Vagina (tissue), 2 donors: ENCODE results near the gene SLFNL1. TPM values are rescaled to one million over a fixed set of nuclear protein-coding genes. Genes with fewer than 3 reads are reported as not detected.

Experiments
- DNase-seq, 2 donors: peaks; one replicate each; pipeline ENCODE4 v3.0.0-alpha.2; 2017; ENCODE audit errors: extremely low spot score in 2 of 2
- H3K27ac ChIP-seq: fragments of 200-600 bp; sonication (generic); one replicate; pipeline ENCODE4 v1.5.1; 2019
- H3K27me3 ChIP-seq: fragments of 200-600 bp; sonication (generic); one replicate; pipeline ENCODE4 v1.5.1; 2019
- H3K36me3 ChIP-seq, 2 donors: fragments of 200-600 bp; sonication (generic); one replicate each; pipeline ENCODE4 v1.5.1; 2017 to 2019
- H3K4me1 ChIP-seq: fragments of 200-600 bp; sonication (generic); one replicate; pipeline ENCODE4 v1.5.1; 2019
- H3K4me3 ChIP-seq, 2 donors: fragments of 200-600 bp; sonication (generic); 1 replicate in 1 of 2; 2 replicates in 1 of 2; pipeline ENCODE4 v1.5.1; 2016 to 2019
- H3K9me3 ChIP-seq: fragments of 200-600 bp; sonication (generic); one replicate; pipeline ENCODE4 v1.5.1; 2019
- POLR2A ChIP-seq, 2 donors: fragments of 450-650 bp; IDR thresholded peaks; one replicate each; pipeline ENCODE4 v1.6.1; 2017; ENCODE audit warnings: antibody characterized with exemption in 2 of 2, mild to moderate bottlenecking in 2 of 2, moderate library complexity in 2 of 2
- POLR2AphosphoS5 ChIP-seq, 2 donors: sonication (generic); formaldehyde crosslinking; IDR thresholded peaks; one replicate each; pipeline ENCODE4 v1.9.0; 2017; ENCODE audit warnings: antibody characterized with exemption in 2 of 2, mild to moderate bottlenecking in 2 of 2, low read depth in 1 of 2; ENCODE audit not compliant: insufficient read depth in 1 of 2
- intact Hi-C: fragments of 100-400 bp; cut with DNase I; formaldehyde crosslinking; loops from one replicate; pipeline ENCODE4 v1.15.1; 2023
- total RNA-seq: library from RNA; depleted of rRNA; stranded (reverse); fragments of >200 nt; gene quantifications from one replicate; pipeline ENCODE4 v1.2.3, GENCODE V29; 2016
- TF ChIP-seq, protein P1 (sequence below), 3 experiments: fragments of 450-650 bp in 2 of 3; fragments of 200-600 bp in 1 of 3; sonication (generic) in 1 of 3; IDR thresholded peaks; one replicate each; pipeline ENCODE4 v1.5.1; 2017 to 2019; ENCODE audit warnings: antibody characterized with exemption in 3 of 3, mild to moderate bottlenecking in 2 of 3, moderate library complexity in 2 of 3

SLFNL1 gene
- total RNA-seq, 1 donor from 2014 or later = 1.2 TPM

- Histone ChIP-seq H3K4me1 (peaks cover 59% of the 10 kb centered on the region), H3K36me3 (peaks cover 0 to 11% of the 10 kb centered on the region in 2 donors), H3K27ac (peak overlapping the region; percentile 96), H3K9me3 (no peaks in the 10 kb centered on the region), H3K4me3 (peak overlapping the region; percentile 74 to 83), H3K27me3 (no peaks in the 10 kb centered on the region)
- no peak for DNase-seq
- TF ChIP-seq POLR2AphosphoS5 (IDR thresholded peaks at IDR 0.05; ENCODE audit: insufficient read depth in 1 of 2, low read depth in 1 of 2) (no peak), POLR2A (IDR thresholded peaks at IDR 0.05) (no peak)
- TF ChIP-seq, protein P1, sequence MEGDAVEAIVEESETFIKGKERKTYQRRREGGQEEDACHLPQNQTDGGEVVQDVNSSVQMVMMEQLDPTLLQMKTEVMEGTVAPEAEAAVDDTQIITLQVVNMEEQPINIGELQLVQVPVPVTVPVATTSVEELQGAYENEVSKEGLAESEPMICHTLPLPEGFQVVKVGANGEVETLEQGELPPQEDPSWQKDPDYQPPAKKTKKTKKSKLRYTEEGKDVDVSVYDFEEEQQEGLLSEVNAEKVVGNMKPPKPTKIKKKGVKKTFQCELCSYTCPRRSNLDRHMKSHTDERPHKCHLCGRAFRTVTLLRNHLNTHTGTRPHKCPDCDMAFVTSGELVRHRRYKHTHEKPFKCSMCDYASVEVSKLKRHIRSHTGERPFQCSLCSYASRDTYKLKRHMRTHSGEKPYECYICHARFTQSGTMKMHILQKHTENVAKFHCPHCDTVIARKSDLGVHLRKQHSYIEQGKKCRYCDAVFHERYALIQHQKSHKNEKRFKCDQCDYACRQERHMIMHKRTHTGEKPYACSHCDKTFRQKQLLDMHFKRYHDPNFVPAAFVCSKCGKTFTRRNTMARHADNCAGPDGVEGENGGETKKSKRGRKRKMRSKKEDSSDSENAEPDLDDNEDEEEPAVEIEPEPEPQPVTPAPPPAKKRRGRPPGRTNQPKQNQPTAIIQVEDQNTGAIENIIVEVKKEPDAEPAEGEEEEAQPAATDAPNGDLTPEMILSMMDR (IDR thresholded peaks at IDR 0.05) = no peak
- intact Hi-C loops = no loop called here
Measured at GRCh38 chr1:40980453-40981121, 40.9 kb downstream of the SLFNL1 start.

GRCh38 chr1:40980068-40980452 lies 41.5 kb downstream of the SLFNL1 start:
- Histone ChIP-seq H3K27ac (peak overlapping the region; percentile 96), H3K27me3 (no peaks in the 10 kb centered on the region), H3K4me1 (peaks cover 53% of the 10 kb centered on the region), H3K36me3 (peaks cover 0 to 6% of the 10 kb centered on the region in 2 donors), H3K4me3 (peak overlapping the region; percentile 74 to 83), H3K9me3 (no peaks in the 10 kb centered on the region)
- DNase-seq = no peak
- intact Hi-C loops = no loop called here
- TF ChIP-seq POLR2A (IDR thresholded peaks at IDR 0.05) (no peak), POLR2AphosphoS5 (IDR thresholded peaks at IDR 0.05; ENCODE audit: insufficient read depth in 1 of 2, low read depth in 1 of 2) (no peak)
- TF ChIP-seq, protein P1 (IDR thresholded peaks at IDR 0.05) = no peak

GRCh38 chr1:40979241-40980067 lies 42.1 kb downstream of the SLFNL1 start, which contains the start of gene CTPS1:
Gene CTPS1 (plus strand): TSS chr1:40979696. CDS start chr1:40983291, 3,595 bp downstream.
- Histone ChIP-seq H3K9me3 (no peaks in the 10 kb centered on the region), H3K36me3 (no peaks in the 10 kb centered on the region), H3K4me3 (peak within 1 kb of the TSS; percentile 74 to 83), H3K4me1 (peaks cover 47% of the 10 kb centered on the region), H3K27me3 (no peaks in the 10 kb centered on the region), H3K27ac (peak within 1 kb of the TSS; percentile 96)
- intact Hi-C loops = no loop called here
- no peak for TF ChIP-seq POLR2A (IDR thresholded peaks at IDR 0.05)
- TF ChIP-seq POLR2AphosphoS5 (IDR thresholded peaks at IDR 0.05; ENCODE audit: insufficient read depth in 1 of 2, low read depth in 1 of 2) = peak in 1 of 2 donors; percentile 88
- peak in 1 of 2 donors; percentile 90 for DNase-seq

DNA sequence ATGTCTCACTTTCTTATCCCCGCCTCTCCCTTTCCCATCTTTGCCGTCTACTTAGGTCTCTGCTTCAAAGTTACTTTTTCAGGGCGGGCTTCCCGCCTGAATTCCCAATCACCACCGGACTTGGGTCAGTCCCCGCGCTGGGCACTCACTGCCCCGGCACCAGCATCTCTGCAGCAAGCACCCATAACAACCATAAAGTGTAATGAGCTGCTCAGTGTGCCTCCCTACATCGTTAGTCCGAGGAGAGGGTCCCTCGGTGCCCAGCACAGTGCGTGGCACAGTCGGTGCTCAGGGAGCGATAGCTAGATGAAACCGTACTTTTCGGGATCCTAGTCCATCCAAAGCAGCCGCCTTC lies 42.7 kb downstream of the SLFNL1 start:
- DNase-seq = no peak
- no peaks in the 10 kb centered on the region for H3K36me3 ChIP-seq
- peak overlapping the region; percentile 96 for H3K27ac ChIP-seq
- H3K9me3 ChIP-seq = no peaks in the 10 kb centered on the region
- TF ChIP-seq POLR2A (IDR thresholded peaks at IDR 0.05) (no peak), POLR2AphosphoS5 (IDR thresholded peaks at IDR 0.05; ENCODE audit: insufficient read depth in 1 of 2, low read depth in 1 of 2) (no peak)
- TF ChIP-seq, protein P1 (IDR thresholded peaks at IDR 0.05) = no peak
- intact Hi-C loops = no loop called here
- peak overlapping the region; percentile 74 to 83 for H3K4me3 ChIP-seq
- peaks cover 41% of the 10 kb centered on the region for H3K4me1 ChIP-seq
- H3K27me3 ChIP-seq = no peaks in the 10 kb centered on the region

DNA sequence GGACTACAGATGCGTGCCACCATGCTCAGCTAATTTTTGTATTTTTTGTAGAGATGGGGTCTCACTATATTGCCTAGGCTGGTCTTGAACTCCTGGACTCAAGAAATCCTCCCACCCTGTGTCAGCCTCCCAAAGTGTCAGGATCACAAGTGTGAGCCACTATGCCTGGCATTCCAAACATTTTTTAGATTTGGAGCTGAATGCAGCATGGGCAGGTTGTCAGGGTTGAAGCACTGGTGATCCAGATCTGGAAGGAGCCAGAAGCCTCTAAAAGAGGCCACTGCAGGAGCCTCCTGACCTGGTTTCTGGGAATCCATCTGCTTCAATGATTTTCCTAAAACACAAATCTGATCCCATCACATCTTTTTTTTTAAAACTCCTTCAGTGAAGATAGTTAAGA lies 43.8 kb downstream of the SLFNL1 start:
- TF ChIP-seq, protein P1 (IDR thresholded peaks at IDR 0.05) = no peak
- TF ChIP-seq POLR2AphosphoS5 (IDR thresholded peaks at IDR 0.05; ENCODE audit: insufficient read depth in 1 of 2, low read depth in 1 of 2) (no peak), POLR2A (IDR thresholded peaks at IDR 0.05) (no peak)
- Histone ChIP-seq H3K27ac (no peak overlapping the region), H3K36me3 (no peaks in the 10 kb centered on the region), H3K4me3 (no peak overlapping the region), H3K4me1 (peaks cover 30% of the 10 kb centered on the region), H3K9me3 (no peaks in the 10 kb centered on the region), H3K27me3 (no peaks in the 10 kb centered on the region)
- DNase-seq = no peak
- intact Hi-C loops = no loop called here
